Neural progenitor cell (in vitro differentiated cells): ENCODE results near the gene AMN.

Experiments
- EZH2 ChIP-seq: fragments of 200-600 bp; sonication (generic); IDR thresholded peaks from 2 replicates; pipeline ENCODE4 v1.6.1; 2017; ENCODE audit warnings: antibody characterized with exemption, mild to moderate bottlenecking, moderate library complexity
- TF ChIP-seq, protein P1 (sequence below): fragments of 200-600 bp; sonication (generic); IDR thresholded peaks from 2 replicates; pipeline ENCODE4 v1.5.1; 2017; ENCODE audit warnings: antibody characterized with exemption, mild to moderate bottlenecking

- TF ChIP-seq, protein P1, sequence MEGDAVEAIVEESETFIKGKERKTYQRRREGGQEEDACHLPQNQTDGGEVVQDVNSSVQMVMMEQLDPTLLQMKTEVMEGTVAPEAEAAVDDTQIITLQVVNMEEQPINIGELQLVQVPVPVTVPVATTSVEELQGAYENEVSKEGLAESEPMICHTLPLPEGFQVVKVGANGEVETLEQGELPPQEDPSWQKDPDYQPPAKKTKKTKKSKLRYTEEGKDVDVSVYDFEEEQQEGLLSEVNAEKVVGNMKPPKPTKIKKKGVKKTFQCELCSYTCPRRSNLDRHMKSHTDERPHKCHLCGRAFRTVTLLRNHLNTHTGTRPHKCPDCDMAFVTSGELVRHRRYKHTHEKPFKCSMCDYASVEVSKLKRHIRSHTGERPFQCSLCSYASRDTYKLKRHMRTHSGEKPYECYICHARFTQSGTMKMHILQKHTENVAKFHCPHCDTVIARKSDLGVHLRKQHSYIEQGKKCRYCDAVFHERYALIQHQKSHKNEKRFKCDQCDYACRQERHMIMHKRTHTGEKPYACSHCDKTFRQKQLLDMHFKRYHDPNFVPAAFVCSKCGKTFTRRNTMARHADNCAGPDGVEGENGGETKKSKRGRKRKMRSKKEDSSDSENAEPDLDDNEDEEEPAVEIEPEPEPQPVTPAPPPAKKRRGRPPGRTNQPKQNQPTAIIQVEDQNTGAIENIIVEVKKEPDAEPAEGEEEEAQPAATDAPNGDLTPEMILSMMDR = no peak
- no peak for TF ChIP-seq EZH2
Measured at GRCh38 chr14:102932484-102933248, 10.2 kb downstream of the AMN start.
